Measurements from ENCODE around the gene METTL24.

DNA sequence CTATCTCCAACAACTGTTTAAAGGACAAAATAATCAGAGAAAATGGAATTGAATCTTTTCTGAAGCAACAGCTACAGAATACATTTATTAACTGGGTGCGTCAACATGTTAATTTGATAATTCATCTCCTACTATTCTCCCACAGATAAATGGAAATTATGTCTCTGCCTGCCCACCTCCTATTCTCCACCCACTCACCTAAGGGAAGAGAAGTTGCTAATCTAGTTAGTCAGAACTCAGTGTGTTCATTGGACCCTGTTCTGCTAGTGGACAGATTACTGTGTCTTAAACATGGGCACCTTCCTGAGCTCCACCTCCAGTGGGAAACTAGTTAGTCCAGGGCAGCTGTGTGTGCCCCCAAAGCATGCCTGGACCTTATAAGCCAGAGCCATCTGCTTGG is 41.0 kb downstream of the METTL24 start:
- TF ChIP-seq ZNF282 (IDR thresholded peaks at IDR 0.05; ENCODE audit: partially characterized antibody): no peak
- TF ChIP-seq, protein P1, sequence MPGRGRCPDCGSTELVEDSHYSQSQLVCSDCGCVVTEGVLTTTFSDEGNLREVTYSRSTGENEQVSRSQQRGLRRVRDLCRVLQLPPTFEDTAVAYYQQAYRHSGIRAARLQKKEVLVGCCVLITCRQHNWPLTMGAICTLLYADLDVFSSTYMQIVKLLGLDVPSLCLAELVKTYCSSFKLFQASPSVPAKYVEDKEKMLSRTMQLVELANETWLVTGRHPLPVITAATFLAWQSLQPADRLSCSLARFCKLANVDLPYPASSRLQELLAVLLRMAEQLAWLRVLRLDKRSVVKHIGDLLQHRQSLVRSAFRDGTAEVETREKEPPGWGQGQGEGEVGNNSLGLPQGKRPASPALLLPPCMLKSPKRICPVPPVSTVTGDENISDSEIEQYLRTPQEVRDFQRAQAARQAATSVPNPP (CRISPR knock-in tag; IDR thresholded peaks at IDR 0.05): no peak
- TF ChIP-seq SP1 (IDR thresholded peaks at IDR 0.05): no peak
- no peak for TF ChIP-seq SP1 (CRISPR knock-in tag; IDR thresholded peaks at IDR 0.05)
- TF ChIP-seq ZNF121 (CRISPR knock-in tag; IDR thresholded peaks at IDR 0.05): no peak
- TF ChIP-seq ZNF24 (IDR thresholded peaks at IDR 0.05): no peak
- TF ChIP-seq ZNF274 (CRISPR knock-in tag; IDR thresholded peaks at IDR 0.05): no peak
- no peak for TF ChIP-seq HCFC1 (IDR thresholded peaks at IDR 0.05; ENCODE audit: low read depth, low read length)
- TF ChIP-seq ASH2L (IDR thresholded peaks at IDR 0.05; ENCODE audit: insufficient read length, low read depth, low read length): no peak
- no peak for TF ChIP-seq ZNF580 (CRISPR knock-in tag; IDR thresholded peaks at IDR 0.05; ENCODE audit: borderline replicate concordance, low read depth)
- TF ChIP-seq EZH2 (conservative IDR thresholded peaks at IDR 0.05; ENCODE audit: low read depth, low read length): no peak
- TF ChIP-seq, protein P2, sequence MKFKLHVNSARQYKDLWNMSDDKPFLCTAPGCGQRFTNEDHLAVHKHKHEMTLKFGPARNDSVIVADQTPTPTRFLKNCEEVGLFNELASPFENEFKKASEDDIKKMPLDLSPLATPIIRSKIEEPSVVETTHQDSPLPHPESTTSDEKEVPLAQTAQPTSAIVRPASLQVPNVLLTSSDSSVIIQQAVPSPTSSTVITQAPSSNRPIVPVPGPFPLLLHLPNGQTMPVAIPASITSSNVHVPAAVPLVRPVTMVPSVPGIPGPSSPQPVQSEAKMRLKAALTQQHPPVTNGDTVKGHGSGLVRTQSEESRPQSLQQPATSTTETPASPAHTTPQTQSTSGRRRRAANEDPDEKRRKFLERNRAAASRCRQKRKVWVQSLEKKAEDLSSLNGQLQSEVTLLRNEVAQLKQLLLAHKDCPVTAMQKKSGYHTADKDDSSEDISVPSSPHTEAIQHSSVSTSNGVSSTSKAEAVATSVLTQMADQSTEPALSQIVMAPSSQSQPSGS (CRISPR knock-in tag; IDR thresholded peaks at IDR 0.05): no peak
- no peak for TF ChIP-seq ATF4 (CRISPR knock-in tag; IDR thresholded peaks at IDR 0.05)

Data from HepG2 (cell line).